Right lobe of liver (tissue), 4 donors: ENCODE results near the gene AVPI1.

Source experiments
- POLR2A ChIP-seq: fragments of 450-650 bp; IDR thresholded peaks from one replicate; pipeline ENCODE4 v1.6.1; 2017; ENCODE audit warnings: antibody characterized with exemption, mild to moderate bottlenecking
- TF ChIP-seq, protein P1 (sequence below), 4 donors: fragments of 200-600 bp in 3 of 4; fragments of 450-650 bp in 1 of 4; IDR thresholded peaks; one replicate each; pipeline versions ENCODE4 v1.5.1 to v1.8.0; 2016 to 2022; ENCODE audit warnings: antibody characterized with exemption in 4 of 4, mild to moderate bottlenecking in 2 of 4
- donor health status: DM: no; HTN: no; CAD: no.
- donor health status: DM: no; HTN: no; CAD: no.
- donor health status: DM: no; HTN: yes; CAD: no.

DNA sequence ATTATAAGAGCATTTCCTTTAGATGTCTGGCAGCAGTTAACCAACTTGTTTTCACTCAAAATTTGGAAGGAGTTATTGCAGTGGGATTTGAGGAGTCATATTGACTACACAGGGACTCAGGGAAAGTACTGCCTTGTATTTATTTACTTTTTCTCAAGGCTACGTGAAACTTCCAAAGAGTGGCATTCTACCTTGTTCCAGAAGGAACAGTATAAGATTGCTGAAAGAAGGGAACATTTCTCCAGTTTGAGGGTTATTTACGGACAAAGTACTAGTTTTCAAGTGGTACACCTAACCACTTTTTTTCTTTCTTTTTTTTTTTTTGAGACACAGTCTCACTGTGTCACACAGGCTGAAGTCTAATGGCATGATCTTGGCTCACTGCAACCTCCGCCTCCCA is 58.8 kb downstream of the AVPI1 start:
- TF ChIP-seq, protein P1, sequence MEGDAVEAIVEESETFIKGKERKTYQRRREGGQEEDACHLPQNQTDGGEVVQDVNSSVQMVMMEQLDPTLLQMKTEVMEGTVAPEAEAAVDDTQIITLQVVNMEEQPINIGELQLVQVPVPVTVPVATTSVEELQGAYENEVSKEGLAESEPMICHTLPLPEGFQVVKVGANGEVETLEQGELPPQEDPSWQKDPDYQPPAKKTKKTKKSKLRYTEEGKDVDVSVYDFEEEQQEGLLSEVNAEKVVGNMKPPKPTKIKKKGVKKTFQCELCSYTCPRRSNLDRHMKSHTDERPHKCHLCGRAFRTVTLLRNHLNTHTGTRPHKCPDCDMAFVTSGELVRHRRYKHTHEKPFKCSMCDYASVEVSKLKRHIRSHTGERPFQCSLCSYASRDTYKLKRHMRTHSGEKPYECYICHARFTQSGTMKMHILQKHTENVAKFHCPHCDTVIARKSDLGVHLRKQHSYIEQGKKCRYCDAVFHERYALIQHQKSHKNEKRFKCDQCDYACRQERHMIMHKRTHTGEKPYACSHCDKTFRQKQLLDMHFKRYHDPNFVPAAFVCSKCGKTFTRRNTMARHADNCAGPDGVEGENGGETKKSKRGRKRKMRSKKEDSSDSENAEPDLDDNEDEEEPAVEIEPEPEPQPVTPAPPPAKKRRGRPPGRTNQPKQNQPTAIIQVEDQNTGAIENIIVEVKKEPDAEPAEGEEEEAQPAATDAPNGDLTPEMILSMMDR (IDR thresholded peaks at IDR 0.05) = no peak
- TF ChIP-seq POLR2A = no peak
